ENCODE measurements around the gene THYN1.

- TF ChIP-seq EZH2phosphoT487 (conservative IDR thresholded peaks at IDR 0.05; ENCODE audit: low read length): no peak
- TF ChIP-seq CTCF (IDR thresholded peaks at IDR 0.05; ENCODE audit: insufficient read depth, low read length, poor library complexity, severe bottlenecking): no peak
Measured at GRCh38 chr11:134270250-134270714, 17.1 kb upstream of the THYN1 start.

All from SU-DHL-6 (cell line).